ENCODE data around the gene ZNF536. TPM values are rescaled to one million over a fixed set of nuclear protein-coding genes. Genes with fewer than 3 reads are reported as not detected.

Gene ZNF536
- total RNA-seq, 5 donors from 2014 or later (not counting 1 experiment from before 2014, with no cell fraction given): 0.03 to 0.40 (median 0.07) TPM; not detected in 1

DNA sequence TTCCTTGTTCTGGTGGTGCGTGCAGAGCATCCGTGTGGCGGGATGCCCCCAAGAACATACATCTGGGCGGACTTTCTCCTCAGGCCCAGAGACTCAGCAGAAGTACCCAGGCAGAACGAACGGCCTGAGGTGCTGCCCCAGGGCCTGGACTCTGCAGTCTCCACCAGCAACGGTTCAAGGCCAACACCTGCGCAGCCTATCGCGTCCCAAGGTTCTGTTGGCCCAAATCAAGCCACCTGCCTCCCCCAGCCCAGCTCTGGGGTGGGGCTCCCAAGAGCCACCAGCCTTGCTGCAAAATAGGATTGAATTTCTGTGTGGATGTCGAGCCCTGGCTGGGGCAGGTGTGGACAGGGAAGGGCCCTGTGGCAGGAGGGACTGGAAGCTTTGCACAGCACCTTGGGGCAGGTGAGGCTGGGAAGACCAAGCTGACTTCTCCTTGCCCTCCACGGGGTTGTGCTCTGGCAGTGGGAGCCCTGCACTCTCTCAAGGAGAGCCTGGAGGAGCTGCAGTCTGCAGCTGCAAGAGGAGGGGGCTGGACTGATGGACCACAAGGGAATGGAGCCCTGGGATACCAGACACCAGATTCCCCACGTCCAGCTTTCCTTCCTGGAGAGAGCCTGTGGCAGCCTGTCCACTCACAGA, 146.9 kb downstream of the ZNF536 start:
- no peaks in the 10 kb centered on the region for H3K4me1 ChIP-seq (ENCODE audit: control insufficient read depth in 1 of 2, extremely low read depth in 1 of 2, insufficient read depth in 2 of 2, low read length in 2 of 2)
- DNase-seq (no peak), ATAC-seq (replicated peaks in 1 of 4) (no peak)
- Mint-ChIP-seq H3K27ac (no peak overlapping the region), H3K9me3 (no peaks in the 10 kb centered on the region), H3K4me3 (no peak overlapping the region), H3K4me1 (no peaks in the 10 kb centered on the region), H3K36me3 (no peaks in the 10 kb centered on the region), H3K27me3 (peaks cover 0 to 6% of the 10 kb centered on the region in 2 donors)
- no peak overlapping the region for H3K27ac ChIP-seq (ENCODE audit: low read length)
- H3K4me3 ChIP-seq (ENCODE audit: control insufficient read depth in 1 of 2, extremely low read depth in 1 of 2, low read length in 1 of 2): no peak overlapping the region
- ChIA-PET CTCF (no interaction called here), POLR2A (no interaction called here)
- H3K27me3 ChIP-seq (replicated peaks in 1 of 2; ENCODE audit: control insufficient read depth in 2 of 2, extremely low read depth in 1 of 2, insufficient read depth in 2 of 2, low read length in 1 of 2): no peaks in the 10 kb centered on the region
- 81% methylated on average over 11 of the region's 13 CpGs for WGBS (ENCODE audit: insufficient coverage)
- H3K36me3 ChIP-seq (ENCODE audit: control insufficient read depth in 2 of 2, extremely low read depth in 1 of 2, insufficient read depth in 1 of 2, low read length in 1 of 2): no peaks in the 10 kb centered on the region
- no peaks in the 10 kb centered on the region for H3K9me3 ChIP-seq

DNA sequence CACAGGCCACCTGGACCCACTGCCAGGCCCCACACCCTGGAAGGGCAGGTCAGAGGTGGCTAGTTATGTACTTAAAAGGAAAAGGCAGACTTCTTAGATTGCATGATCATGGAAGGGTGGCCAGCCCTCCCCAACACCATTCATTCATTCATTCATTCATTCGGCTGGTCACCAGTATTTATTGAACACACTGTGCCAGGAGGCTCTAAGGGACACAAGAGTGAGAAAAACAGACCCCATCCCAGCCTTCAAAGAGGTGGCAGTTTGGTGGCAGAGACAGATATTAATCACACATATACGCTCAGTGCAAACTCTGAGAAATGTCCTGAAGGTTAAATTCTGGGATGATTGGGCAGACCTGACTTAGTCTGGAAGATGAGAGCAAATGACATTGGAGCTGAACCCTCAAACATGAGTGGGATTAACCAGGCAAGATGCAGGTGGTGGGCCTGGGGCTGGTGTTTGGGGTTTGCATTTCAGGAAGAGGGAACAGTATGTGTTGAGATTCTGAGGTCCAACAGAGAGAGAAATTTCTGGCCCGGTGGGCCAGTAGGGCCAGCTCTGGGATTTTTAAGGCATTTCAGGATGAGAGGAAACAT, 147.5 kb downstream of the ZNF536 start:
- Histone ChIP-seq H3K36me3 (ENCODE audit: control insufficient read depth in 2 of 2, extremely low read depth in 1 of 2, insufficient read depth in 1 of 2, low read length in 1 of 2) (no peaks in the 10 kb centered on the region), H3K4me3 (ENCODE audit: control insufficient read depth in 1 of 2, extremely low read depth in 1 of 2, low read length in 1 of 2) (no peak overlapping the region), H3K9me3 (no peaks in the 10 kb centered on the region), H3K4me1 (ENCODE audit: control insufficient read depth in 1 of 2, extremely low read depth in 1 of 2, insufficient read depth in 2 of 2, low read length in 2 of 2) (no peaks in the 10 kb centered on the region), H3K27me3 (replicated peaks in 1 of 2; ENCODE audit: control insufficient read depth in 2 of 2, extremely low read depth in 1 of 2, insufficient read depth in 2 of 2, low read length in 1 of 2) (no peaks in the 10 kb centered on the region), H3K27ac (ENCODE audit: low read length) (no peak overlapping the region)
- ChIA-PET POLR2A (no interaction called here), CTCF (no interaction called here)
- DNase-seq (no peak), ATAC-seq (replicated peaks in 1 of 4) (no peak)
- Mint-ChIP-seq H3K27ac (no peak overlapping the region), H3K36me3 (no peaks in the 10 kb centered on the region), H3K27me3 (peaks cover 0 to 6% of the 10 kb centered on the region in 2 donors), H3K4me3 (no peak overlapping the region), H3K9me3 (no peaks in the 10 kb centered on the region), H3K4me1 (no peaks in the 10 kb centered on the region)
- WGBS (ENCODE audit: insufficient coverage): 100% methylated on average over 1 of the region's 3 CpGs

DNA sequence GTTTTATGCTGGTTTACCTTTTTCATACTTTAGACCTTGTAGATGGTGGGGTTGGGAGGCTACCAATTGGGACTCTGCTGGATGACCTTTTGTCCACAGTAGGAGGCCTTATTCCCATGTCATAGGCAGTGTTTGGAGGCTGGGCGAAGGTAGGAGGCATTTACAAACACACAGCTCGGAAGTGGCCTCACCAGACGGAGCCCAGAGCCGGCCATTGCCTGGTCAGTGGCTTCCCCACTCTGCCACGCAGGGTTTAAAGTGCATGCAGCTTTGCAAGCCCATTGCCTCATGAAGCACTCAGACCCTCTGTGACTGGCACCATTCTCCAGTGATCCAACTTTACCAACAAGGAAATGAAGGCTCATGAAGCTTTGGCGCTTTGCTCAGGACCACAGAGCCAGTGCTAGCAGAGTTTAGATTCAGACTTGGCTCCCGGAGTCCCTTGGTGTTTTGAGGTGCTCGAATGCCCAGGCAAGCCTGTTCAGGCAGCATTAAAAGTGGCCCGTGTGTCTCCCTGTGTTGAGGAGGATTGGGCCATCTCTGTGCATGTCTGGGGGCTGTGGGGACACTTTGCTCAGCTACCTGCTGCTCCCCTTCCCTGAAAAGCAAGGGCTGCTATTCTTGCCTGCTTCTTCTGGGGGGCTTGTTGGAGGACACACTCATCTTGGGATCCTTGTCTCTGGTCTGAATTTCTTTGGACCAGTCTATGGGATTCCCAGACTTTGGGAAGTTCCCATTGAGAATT, 148.7 kb downstream of the ZNF536 start:
- CTCF ChIA-PET: no interaction called here
- H3K27ac Mint-ChIP-seq: no peak overlapping the region

DNA sequence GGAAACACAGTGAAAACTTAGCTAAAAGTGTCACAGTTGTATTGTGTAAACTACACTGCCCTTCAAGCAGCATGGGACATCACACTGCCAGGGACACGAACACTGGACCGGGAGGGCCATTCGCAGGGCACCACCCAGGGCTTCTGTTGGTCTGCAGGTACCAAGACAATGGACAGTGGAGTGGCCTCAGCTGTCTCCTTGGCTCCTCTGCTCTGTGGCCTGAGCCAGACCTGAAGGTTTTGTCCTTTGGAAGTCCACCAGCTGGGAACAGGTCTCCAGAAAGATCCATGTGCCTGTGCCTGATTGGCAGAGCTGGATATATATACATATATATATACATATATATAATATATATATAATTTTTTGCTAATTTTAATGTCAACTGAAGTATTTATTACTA, 149.8 kb downstream of the ZNF536 start:
- Histone ChIP-seq H3K27me3 (replicated peaks in 1 of 2; ENCODE audit: control insufficient read depth in 2 of 2, extremely low read depth in 1 of 2, insufficient read depth in 2 of 2, low read length in 1 of 2) (no peaks in the 10 kb centered on the region), H3K36me3 (ENCODE audit: control insufficient read depth in 2 of 2, extremely low read depth in 1 of 2, insufficient read depth in 1 of 2, low read length in 1 of 2) (no peaks in the 10 kb centered on the region), H3K27ac (ENCODE audit: low read length) (no peak overlapping the region), H3K4me1 (ENCODE audit: control insufficient read depth in 1 of 2, extremely low read depth in 1 of 2, insufficient read depth in 2 of 2, low read length in 2 of 2) (no peaks in the 10 kb centered on the region), H3K9me3 (no peaks in the 10 kb centered on the region), H3K4me3 (ENCODE audit: control insufficient read depth in 1 of 2, extremely low read depth in 1 of 2, low read length in 1 of 2) (no peak overlapping the region)
- H3K27ac Mint-ChIP-seq: no peak overlapping the region
- ChIA-PET CTCF (no interaction called here), POLR2A (no interaction called here)
- no peaks in the 10 kb centered on the region for H3K9me3 Mint-ChIP-seq
- WGBS (ENCODE audit: insufficient coverage): 76% methylated on average over 3 of the region's 3 CpGs
- DNase-seq: no peak
- H3K36me3 Mint-ChIP-seq: no peaks in the 10 kb centered on the region
- ATAC-seq (replicated peaks in 1 of 4): no peak
- peaks cover 4 to 6% of the 10 kb centered on the region in 2 donors for H3K27me3 Mint-ChIP-seq
- no peak overlapping the region for H3K4me3 Mint-ChIP-seq
- no peaks in the 10 kb centered on the region for H3K4me1 Mint-ChIP-seq

More for the DNA sequence above, 148.7 kb downstream of the ZNF536 start:
- WGBS (ENCODE audit: insufficient coverage): 70% methylated on average over 8 of the region's 9 CpGs
- POLR2A ChIA-PET: interaction anchor here in 1 of 2 donors (0.5 kb wide), 1 partner anchor 283 kb away, joined by 3 read pairs; no protein-coding TSS in a partner anchor
- H3K36me3 ChIP-seq (ENCODE audit: control insufficient read depth in 2 of 2, extremely low read depth in 1 of 2, insufficient read depth in 1 of 2, low read length in 1 of 2): no peaks in the 10 kb centered on the region
- no peaks in the 10 kb centered on the region for H3K9me3 ChIP-seq
- H3K27ac ChIP-seq (ENCODE audit: low read length): no peak overlapping the region
- no peak overlapping the region for H3K4me3 ChIP-seq (ENCODE audit: control insufficient read depth in 1 of 2, extremely low read depth in 1 of 2, low read length in 1 of 2)
- no peaks in the 10 kb centered on the region for H3K9me3 Mint-ChIP-seq
- DNase-seq (no peak), ATAC-seq (replicated peaks in 1 of 4) (no peak)
- H3K4me3 Mint-ChIP-seq: no peak overlapping the region
- no peaks in the 10 kb centered on the region for H3K36me3 Mint-ChIP-seq
- no peaks in the 10 kb centered on the region for H3K4me1 Mint-ChIP-seq
- H3K4me1 ChIP-seq (ENCODE audit: control insufficient read depth in 1 of 2, extremely low read depth in 1 of 2, insufficient read depth in 2 of 2, low read length in 2 of 2): no peaks in the 10 kb centered on the region
- peaks cover 4 to 6% of the 10 kb centered on the region in 2 donors for H3K27me3 Mint-ChIP-seq
- H3K27me3 ChIP-seq (replicated peaks in 1 of 2; ENCODE audit: control insufficient read depth in 2 of 2, extremely low read depth in 1 of 2, insufficient read depth in 2 of 2, low read length in 1 of 2): no peaks in the 10 kb centered on the region

DNA sequence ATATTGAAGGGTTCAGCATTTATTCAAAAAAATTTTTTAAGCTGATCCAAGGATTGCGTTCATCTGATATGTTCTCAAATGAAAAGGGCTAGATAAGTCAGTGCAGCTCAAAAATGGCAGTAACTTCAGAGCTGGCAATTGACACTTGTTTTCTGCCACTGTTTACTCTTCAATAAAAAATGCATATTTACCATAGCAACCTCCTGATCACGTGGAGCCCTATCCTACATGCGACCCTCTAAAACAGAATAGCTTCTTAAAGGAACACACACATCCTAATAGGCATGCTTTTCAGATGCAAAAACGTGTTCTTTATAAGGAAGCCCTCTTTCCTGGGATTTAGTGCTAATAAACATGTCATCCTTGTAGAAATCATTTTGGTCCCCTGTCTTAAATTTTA, 150.2 kb downstream of the ZNF536 start:
- no peak overlapping the region for H3K4me3 Mint-ChIP-seq
- no peaks in the 10 kb centered on the region for H3K4me1 Mint-ChIP-seq
- H3K9me3 ChIP-seq: no peaks in the 10 kb centered on the region
- CTCF ChIA-PET: no interaction called here
- H3K9me3 Mint-ChIP-seq: peaks cover 0 to 3% (median 0%) of the 10 kb centered on the region in 3 donors
- no peaks in the 10 kb centered on the region for H3K27me3 ChIP-seq (replicated peaks in 1 of 2; ENCODE audit: control insufficient read depth in 2 of 2, extremely low read depth in 1 of 2, insufficient read depth in 2 of 2, low read length in 1 of 2)
- no peaks in the 10 kb centered on the region for H3K36me3 ChIP-seq (ENCODE audit: control insufficient read depth in 2 of 2, extremely low read depth in 1 of 2, insufficient read depth in 1 of 2, low read length in 1 of 2)
- ATAC-seq (replicated peaks in 1 of 4) (no peak), DNase-seq (no peak)
- WGBS (ENCODE audit: insufficient coverage): 52% methylated on average over 3 of the region's 4 CpGs
- no peak overlapping the region for H3K4me3 ChIP-seq (ENCODE audit: control insufficient read depth in 1 of 2, extremely low read depth in 1 of 2, low read length in 1 of 2)
- H3K27ac Mint-ChIP-seq: no peak overlapping the region
- no peaks in the 10 kb centered on the region for H3K4me1 ChIP-seq (ENCODE audit: control insufficient read depth in 1 of 2, extremely low read depth in 1 of 2, insufficient read depth in 2 of 2, low read length in 2 of 2)
- peaks cover 4 to 6% of the 10 kb centered on the region in 2 donors for H3K27me3 Mint-ChIP-seq
- H3K36me3 Mint-ChIP-seq: no peaks in the 10 kb centered on the region
- POLR2A ChIA-PET: no interaction called here
- H3K27ac ChIP-seq (ENCODE audit: low read length): no peak overlapping the region

DNA sequence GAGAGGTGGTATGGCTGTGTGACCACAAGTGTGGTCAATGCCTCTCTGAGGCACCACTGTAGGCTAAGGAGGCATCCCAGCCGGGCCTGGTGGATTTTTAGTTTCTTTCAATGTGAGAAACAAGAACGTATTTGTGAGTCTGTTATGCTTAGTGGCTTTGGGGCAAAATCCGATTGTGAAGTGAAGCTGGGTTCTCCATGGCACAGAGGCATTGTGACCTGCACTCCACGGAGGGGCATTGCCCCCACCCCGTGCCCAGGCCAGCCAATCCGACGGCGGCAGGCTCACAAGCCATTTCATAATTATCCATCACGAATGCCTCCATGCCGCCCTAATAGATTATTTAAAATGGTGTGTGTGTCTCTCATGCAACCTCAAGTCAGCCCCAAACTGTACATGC, 151.6 kb downstream of the ZNF536 start:
- CTCF ChIA-PET: no interaction called here
- Mint-ChIP-seq H3K4me3 (no peak overlapping the region), H3K27me3 (peaks cover 4 to 6% of the 10 kb centered on the region in 2 donors), H3K36me3 (no peaks in the 10 kb centered on the region), H3K9me3 (peaks cover 0 to 3% (median 0%) of the 10 kb centered on the region in 3 donors), H3K4me1 (no peaks in the 10 kb centered on the region), H3K27ac (no peak overlapping the region)
- no peaks in the 10 kb centered on the region for H3K27me3 ChIP-seq (replicated peaks in 1 of 2; ENCODE audit: control insufficient read depth in 2 of 2, extremely low read depth in 1 of 2, insufficient read depth in 2 of 2, low read length in 1 of 2)
- H3K4me1 ChIP-seq (ENCODE audit: control insufficient read depth in 1 of 2, extremely low read depth in 1 of 2, insufficient read depth in 2 of 2, low read length in 2 of 2): no peaks in the 10 kb centered on the region
- H3K9me3 ChIP-seq: no peaks in the 10 kb centered on the region
- DNase-seq: no peak
- no peaks in the 10 kb centered on the region for H3K36me3 ChIP-seq (ENCODE audit: control insufficient read depth in 2 of 2, extremely low read depth in 1 of 2, insufficient read depth in 1 of 2, low read length in 1 of 2)
- ATAC-seq (replicated peaks in 1 of 4): no peak
- 72% methylated on average over 3 of the region's 10 CpGs for WGBS (ENCODE audit: insufficient coverage)
- POLR2A ChIA-PET: no interaction called here
- no peak overlapping the region for H3K27ac ChIP-seq (ENCODE audit: low read length)
- no peak overlapping the region for H3K4me3 ChIP-seq (ENCODE audit: control insufficient read depth in 1 of 2, extremely low read depth in 1 of 2, low read length in 1 of 2)

Measured in T-cell (primary cell).